Cerebellar cortex (tissue), 1 donor: ENCODE results near the gene NARS2.
A peak's percentile ranks its signal among the peaks of the same experiment; 100 is the strongest.
"Not testable (repeated sequence)": the region's sequence is repeated elsewhere in the genome, so short reads cannot be mapped to it uniquely, and the experiment has no call there.

Experiments
- DNase-seq: peaks from one replicate; pipeline ENCODE4 v3.0.0-alpha.2; 2015; ENCODE audit warnings: low spot score

The NARS2 gene

GRCh38 chr11:78478536-78478935 is 96.1 kb downstream of the NARS2 start:
- DNase-seq = no peak

GRCh38 chr11:78476066-78476465 is 98.6 kb downstream of the NARS2 start:
- DNase-seq = no peak

GRCh38 chr11:78474451-78474850 is 100.2 kb downstream of the NARS2 start:
- DNase-seq = no peak

- DNase-seq = no peak
These were observed 101.8 kb downstream of the NARS2 start for GRCh38 chr11:78472905-78473304.

- DNase-seq = no peak
These were observed 102.3 kb downstream of the NARS2 start for GRCh38 chr11:78472382-78472781.

GRCh38 chr11:78470861-78471442 is 103.7 kb downstream of the NARS2 start:
- no peak for DNase-seq

GRCh38 chr11:78469896-78470295 is 104.8 kb downstream of the NARS2 start:
- DNase-seq = peak; percentile 3

- no peak for DNase-seq
These were observed 106.7 kb downstream of the NARS2 start for GRCh38 chr11:78467931-78468330.

GRCh38 chr11:78467370-78467769 is 107.3 kb downstream of the NARS2 start:
- no peak for DNase-seq

GRCh38 chr11:78465169-78465942 is 109.3 kb downstream of the NARS2 start:
- DNase-seq = no peak

GRCh38 chr11:78464787-78465168 is 109.9 kb downstream of the NARS2 start:
- not testable (repeated sequence) for DNase-seq

GRCh38 chr11:78460471-78460870 is 114.2 kb downstream of the NARS2 start:
- no peak for DNase-seq

- DNase-seq = no peak
These were observed 114.9 kb downstream of the NARS2 start for GRCh38 chr11:78459738-78460137.

GRCh38 chr11:78457448-78457847 is 117.2 kb downstream of the NARS2 start:
- no peak for DNase-seq

GRCh38 chr11:78453140-78453935 is 121.3 kb downstream of the NARS2 start:
- no peak for DNase-seq

- no peak for DNase-seq
These were observed 123.1 kb downstream of the NARS2 start for GRCh38 chr11:78451371-78452150.

- DNase-seq = no peak
These were observed 123.8 kb downstream of the NARS2 start for GRCh38 chr11:78450866-78451265.

GRCh38 chr11:78449866-78450265 is 124.8 kb downstream of the NARS2 start:
- DNase-seq = no peak

- no peak for DNase-seq
These were observed 128.5 kb downstream of the NARS2 start for GRCh38 chr11:78446210-78446609.

- no peak for DNase-seq
These were observed 129.9 kb downstream of the NARS2 start for GRCh38 chr11:78444726-78445125.

- DNase-seq = no peak
These were observed 132.7 kb downstream of the NARS2 start for GRCh38 chr11:78441956-78442355.

- DNase-seq = no peak
These were observed 136.2 kb downstream of the NARS2 start for GRCh38 chr11:78438298-78438975.
